ENCODE results near the gene PLXNA1. TPM values are rescaled to one million over a fixed set of nuclear protein-coding genes. Genes with fewer than 3 reads are reported as not detected.

The PLXNA1 gene
- total RNA-seq, 1 donor from 2014 or later = 63.3 TPM

- Histone ChIP-seq H3K9me3 (ENCODE audit: insufficient read depth, low read depth, low read length) (no peaks in the 10 kb centered on the region), H3K27me3 (ENCODE audit: insufficient read depth, low read length) (no peaks in the 10 kb centered on the region), H2AFZ (ENCODE audit: low read depth, low read length) (no peak overlapping the region), H3K4me2 (ENCODE audit: low read length) (no peak overlapping the region), H3K4me3 (ENCODE audit: insufficient read depth, low read depth, low read length) (no peak overlapping the region), H3K36me3 (ENCODE audit: insufficient read depth, low read length) (no peaks in the 10 kb centered on the region), H4K20me1 (ENCODE audit: insufficient read depth, low read length) (no peaks in the 10 kb centered on the region), H3K9ac (ENCODE audit: low read length) (no peak overlapping the region), H3K4me1 (ENCODE audit: insufficient read depth, low read length) (peaks cover 10% of the 10 kb centered on the region), H3K79me2 (ENCODE audit: insufficient read depth, low read length) (no peaks in the 10 kb centered on the region), H3K27ac (ENCODE audit: low read depth, low read length) (no peak overlapping the region)
- TF ChIP-seq EZH2 (IDR thresholded peaks at IDR 0.05; ENCODE audit: insufficient read depth, low read length) = no peak
- TF ChIP-seq CTCF (IDR thresholded peaks at IDR 0.05; ENCODE audit: insufficient read depth, low read depth, low read length) = no peak
- Mint-ChIP-seq H3K27me3 (ENCODE audit: low read depth, unreplicated experiment) (peaks cover 10% of the 10 kb centered on the region), H3K4me3 (ENCODE audit: unreplicated experiment) (no peak overlapping the region), H3K27ac (ENCODE audit: unreplicated experiment) (no peak overlapping the region), H3K36me3 (ENCODE audit: low read depth, unreplicated experiment) (peaks cover 9% of the 10 kb centered on the region), H3K9me3 (ENCODE audit: unreplicated experiment) (no peaks in the 10 kb centered on the region), H3K4me1 (ENCODE audit: low read depth, unreplicated experiment) (peaks cover 4% of the 10 kb centered on the region)
- no peak for DNase-seq (ENCODE audit: low read depth)
- FAIRE-seq = no peak
Measured at GRCh38 chr3:126956361-126956760, 26.6 kb upstream of the PLXNA1 start.

- H3K4me1 Mint-ChIP-seq (ENCODE audit: low read depth, unreplicated experiment) = peaks cover 4% of the 10 kb centered on the region
- TF ChIP-seq CTCF (IDR thresholded peaks at IDR 0.05; ENCODE audit: insufficient read depth, low read depth, low read length) (no peak), EZH2 (IDR thresholded peaks at IDR 0.05; ENCODE audit: insufficient read depth, low read length) (no peak)
- Histone ChIP-seq H4K20me1 (ENCODE audit: insufficient read depth, low read length) (no peaks in the 10 kb centered on the region), H3K9ac (ENCODE audit: low read length) (no peak overlapping the region), H3K79me2 (ENCODE audit: insufficient read depth, low read length) (no peaks in the 10 kb centered on the region), H2AFZ (ENCODE audit: low read depth, low read length) (no peak overlapping the region), H3K4me1 (ENCODE audit: insufficient read depth, low read length) (peaks cover 10% of the 10 kb centered on the region), H3K36me3 (ENCODE audit: insufficient read depth, low read length) (no peaks in the 10 kb centered on the region), H3K4me3 (ENCODE audit: insufficient read depth, low read depth, low read length) (no peak overlapping the region), H3K27ac (ENCODE audit: low read depth, low read length) (no peak overlapping the region), H3K9me3 (ENCODE audit: insufficient read depth, low read depth, low read length) (no peaks in the 10 kb centered on the region), H3K27me3 (ENCODE audit: insufficient read depth, low read length) (no peaks in the 10 kb centered on the region), H3K4me2 (ENCODE audit: low read length) (no peak overlapping the region)
- FAIRE-seq (no peak), DNase-seq (ENCODE audit: low read depth) (no peak)
- H3K9me3 Mint-ChIP-seq (ENCODE audit: unreplicated experiment) = no peaks in the 10 kb centered on the region
- peaks cover 10% of the 10 kb centered on the region for H3K27me3 Mint-ChIP-seq (ENCODE audit: low read depth, unreplicated experiment)
- H3K27ac Mint-ChIP-seq (ENCODE audit: unreplicated experiment) = no peak overlapping the region
- no peak overlapping the region for H3K4me3 Mint-ChIP-seq (ENCODE audit: unreplicated experiment)
- H3K36me3 Mint-ChIP-seq (ENCODE audit: low read depth, unreplicated experiment) = peaks cover 10% of the 10 kb centered on the region
Measured at GRCh38 chr3:126956866-126957650, 25.9 kb upstream of the PLXNA1 start.

Measured in astrocyte (in vitro differentiated cells and primary cell).